Measurements from ENCODE around the gene CARMIL3.

GRCh38 chr14:24102357-24103048 is 50.7 kb downstream of the CARMIL3 start:
- TF ChIP-seq POLR2A (IDR thresholded peaks at IDR 0.05; ENCODE audit: low read length) (no peak), GATA1 (IDR thresholded peaks at IDR 0.05; ENCODE audit: low read depth, low read length) (no peak)
